ENCODE data around the gene LPAR3. TPM values are rescaled to one million over a fixed set of nuclear protein-coding genes. Genes with fewer than 3 reads are reported as not detected.

Gene LPAR3
- polyA plus RNA-seq, 2 of the 4 experiments (the other 2 are of a cell fraction) = 0.01 to 0.08 TPM

DNA sequence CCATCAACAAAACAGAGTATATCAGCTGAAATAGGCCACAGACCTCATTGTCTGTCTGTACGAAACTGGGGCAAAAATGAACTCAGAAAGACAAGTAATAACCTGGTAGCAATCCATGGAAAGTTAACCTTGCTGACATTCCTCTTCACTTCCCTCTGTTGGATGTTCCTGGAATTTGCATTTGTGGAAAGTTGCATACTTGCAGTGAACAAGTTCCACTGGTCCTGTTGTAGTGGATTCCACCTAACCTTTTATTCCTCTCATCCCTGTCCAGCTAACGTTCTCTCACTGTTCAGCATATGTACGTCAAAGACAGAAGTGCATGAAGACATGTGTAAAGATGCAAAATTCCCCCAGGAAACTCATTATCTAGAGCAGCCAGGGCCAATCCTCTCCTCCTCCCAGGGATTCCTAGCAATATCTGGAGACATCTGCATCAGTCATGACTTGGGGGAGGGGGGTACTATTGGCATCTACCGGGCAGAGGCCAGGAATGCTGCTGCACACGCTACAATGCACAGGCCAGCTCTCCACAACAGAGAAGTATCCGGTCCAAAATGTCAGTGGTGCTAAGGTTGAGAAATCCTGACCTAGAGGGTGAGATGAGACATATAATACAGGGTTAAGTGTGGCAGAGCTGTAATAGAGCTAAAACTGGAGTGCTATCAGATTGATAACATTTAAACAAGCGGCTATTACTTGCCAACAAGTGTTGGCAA, 8.2 kb downstream of the LPAR3 start:
- Histone ChIP-seq H3K4me3 (no peak overlapping the region), H3K9me3 (no peaks in the 10 kb centered on the region), H3K27ac (no peak overlapping the region), H3K4me2 (no peak overlapping the region), H3K4me1 (no peaks in the 10 kb centered on the region)
- ChIA-PET CTCF (no interaction called here), POLR2A (no interaction called here)
- DNase-seq (ENCODE audit: low read depth in 1 of 2, low spot score in 1 of 2) (no peak), FAIRE-seq (no peak), ATAC-seq (no peak)
- no peak for TF ChIP-seq HOXA7 (CRISPR knock-in tag; IDR thresholded peaks at IDR 0.05)
- no peak for TF ChIP-seq SMC3 (IDR thresholded peaks at IDR 0.05)
- TF ChIP-seq ZFP36 (IDR thresholded peaks at IDR 0.05; ENCODE audit: borderline replicate concordance, partially characterized antibody) = no peak
- TF ChIP-seq RAD21 (conservative IDR thresholded peaks at IDR 0.05 in 1 of 2, IDR thresholded peaks at IDR 0.05 in 1 of 2) = no peak
- TF ChIP-seq NPAS2 (CRISPR knock-in tag; IDR thresholded peaks at IDR 0.05; ENCODE audit: borderline replicate concordance) = no peak
- TF ChIP-seq JUNB (IDR thresholded peaks at IDR 0.05) = no peak
- no peak for TF ChIP-seq NFE2L2 (conservative IDR thresholded peaks at IDR 0.05; ENCODE audit: low read length)
- TF ChIP-seq CBX8 (IDR thresholded peaks at IDR 0.05) = no peak
- WGBS (ENCODE audit: missing lambda C conversion rate) = 33% methylated on average over 7 of the region's 7 CpGs

- Histone ChIP-seq H3K9me3 (no peaks in the 10 kb centered on the region), H3K4me2 (no peak overlapping the region), H3K4me1 (no peaks in the 10 kb centered on the region), H3K27ac (no peak overlapping the region), H3K4me3 (no peak overlapping the region)
- ChIA-PET POLR2A (no interaction called here), CTCF (interaction anchor here (0.6 kb wide), 1 partner anchor 32 kb away, joined by 3 read pairs; no protein-coding TSS in a partner anchor)
- ATAC-seq (no peak), DNase-seq (ENCODE audit: low read depth in 1 of 2, low spot score in 1 of 2) (no peak), FAIRE-seq (no peak)
- no peak for TF ChIP-seq POLR2A (IDR thresholded peaks at IDR 0.05; ENCODE audit: low read length)
- no peak for TF ChIP-seq CHD4 (IDR thresholded peaks at IDR 0.05; ENCODE audit: borderline replicate concordance)
- TF ChIP-seq, protein P1, sequence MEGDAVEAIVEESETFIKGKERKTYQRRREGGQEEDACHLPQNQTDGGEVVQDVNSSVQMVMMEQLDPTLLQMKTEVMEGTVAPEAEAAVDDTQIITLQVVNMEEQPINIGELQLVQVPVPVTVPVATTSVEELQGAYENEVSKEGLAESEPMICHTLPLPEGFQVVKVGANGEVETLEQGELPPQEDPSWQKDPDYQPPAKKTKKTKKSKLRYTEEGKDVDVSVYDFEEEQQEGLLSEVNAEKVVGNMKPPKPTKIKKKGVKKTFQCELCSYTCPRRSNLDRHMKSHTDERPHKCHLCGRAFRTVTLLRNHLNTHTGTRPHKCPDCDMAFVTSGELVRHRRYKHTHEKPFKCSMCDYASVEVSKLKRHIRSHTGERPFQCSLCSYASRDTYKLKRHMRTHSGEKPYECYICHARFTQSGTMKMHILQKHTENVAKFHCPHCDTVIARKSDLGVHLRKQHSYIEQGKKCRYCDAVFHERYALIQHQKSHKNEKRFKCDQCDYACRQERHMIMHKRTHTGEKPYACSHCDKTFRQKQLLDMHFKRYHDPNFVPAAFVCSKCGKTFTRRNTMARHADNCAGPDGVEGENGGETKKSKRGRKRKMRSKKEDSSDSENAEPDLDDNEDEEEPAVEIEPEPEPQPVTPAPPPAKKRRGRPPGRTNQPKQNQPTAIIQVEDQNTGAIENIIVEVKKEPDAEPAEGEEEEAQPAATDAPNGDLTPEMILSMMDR (IDR thresholded peaks at IDR 0.05) = no peak
- no peak for TF ChIP-seq ELK1 (IDR thresholded peaks at IDR 0.05; ENCODE audit: low read depth, low read length)
- no peak for TF ChIP-seq HES2 (IDR thresholded peaks at IDR 0.05)
- no peak for TF ChIP-seq JUN (IDR thresholded peaks at IDR 0.05)
- TF ChIP-seq HOXA7 (CRISPR knock-in tag; IDR thresholded peaks at IDR 0.05) = no peak
Observed at GRCh38 chr1:84883286-84883685, 9.7 kb downstream of the LPAR3 start.

GRCh38 chr1:84877592-84877991, 15.4 kb downstream of the LPAR3 start:
- TF ChIP-seq, protein P1 (IDR thresholded peaks at IDR 0.05) = no peak
- TF ChIP-seq CBX2 (IDR thresholded peaks at IDR 0.05; ENCODE audit: borderline replicate concordance, low read depth) (no peak), ELK1 (IDR thresholded peaks at IDR 0.05; ENCODE audit: low read depth, low read length) (no peak), MYC (IDR thresholded peaks at IDR 0.05; ENCODE audit: borderline replicate concordance, low read length) (no peak), NFE2L2 (conservative IDR thresholded peaks at IDR 0.05; ENCODE audit: low read length) (no peak), REST (IDR thresholded peaks at IDR 0.05) (no peak)
- ATAC-seq (no peak), DNase-seq (ENCODE audit: low read depth in 1 of 2, low spot score in 1 of 2) (no peak), FAIRE-seq (no peak)
- H3K9me3 ChIP-seq = no peaks in the 10 kb centered on the region
- H3K4me1 ChIP-seq = no peaks in the 10 kb centered on the region
- WGBS (ENCODE audit: missing lambda C conversion rate) = 9% methylated on average over 4 of the region's 4 CpGs
- ChIA-PET POLR2A (no interaction called here), CTCF (no interaction called here)
- no peak overlapping the region for H3K27ac ChIP-seq
- no peak overlapping the region for H3K4me2 ChIP-seq
- H3K4me3 ChIP-seq = no peak overlapping the region
